Measurements from ENCODE around the gene AFF3.

The AFF3 gene

GRCh38 chr2:99988599-99988998 is 153.8 kb downstream of the AFF3 start:
- Histone ChIP-seq H3K36me3 (ENCODE audit: control insufficient read depth, low read depth, low read length) (no peaks in the 10 kb centered on the region), H3K27me3 (ENCODE audit: control insufficient read depth, insufficient read depth, low read length) (no peaks in the 10 kb centered on the region), H3K4me1 (ENCODE audit: control insufficient read depth, low read depth, low read length) (no peaks in the 10 kb centered on the region), H3K27ac (ENCODE audit: low read length) (no peak overlapping the region), H3K9me3 (ENCODE audit: control insufficient read depth, low read depth, low read length) (no peaks in the 10 kb centered on the region), H3K9ac (ENCODE audit: low read length) (no peak overlapping the region), H3K4me3 (ENCODE audit: low read length) (no peak overlapping the region)

GRCh38 chr2:99987160-99987559 is 155.2 kb downstream of the AFF3 start:
- H3K4me3 ChIP-seq (ENCODE audit: low read length), result no peak overlapping the region
- H3K4me1 ChIP-seq (ENCODE audit: control insufficient read depth, low read depth, low read length), result no peaks in the 10 kb centered on the region
- H3K27ac ChIP-seq (ENCODE audit: low read length), result no peak overlapping the region
- no peak overlapping the region for H3K9ac ChIP-seq (ENCODE audit: low read length)
- H3K36me3 ChIP-seq (ENCODE audit: control insufficient read depth, low read depth, low read length), result no peaks in the 10 kb centered on the region
- H3K9me3 ChIP-seq (ENCODE audit: control insufficient read depth, low read depth, low read length), result no peaks in the 10 kb centered on the region
- no peaks in the 10 kb centered on the region for H3K27me3 ChIP-seq (ENCODE audit: control insufficient read depth, insufficient read depth, low read length)

GRCh38 chr2:99984799-99985515 is 157.4 kb downstream of the AFF3 start:
- no peak overlapping the region for H3K27ac ChIP-seq (ENCODE audit: low read length)
- H3K27me3 ChIP-seq (ENCODE audit: control insufficient read depth, insufficient read depth, low read length), result no peaks in the 10 kb centered on the region
- no peak overlapping the region for H3K4me3 ChIP-seq (ENCODE audit: low read length)
- no peaks in the 10 kb centered on the region for H3K9me3 ChIP-seq (ENCODE audit: control insufficient read depth, low read depth, low read length)
- no peaks in the 10 kb centered on the region for H3K4me1 ChIP-seq (ENCODE audit: control insufficient read depth, low read depth, low read length)
- H3K9ac ChIP-seq (ENCODE audit: low read length), result no peak overlapping the region
- H3K36me3 ChIP-seq (ENCODE audit: control insufficient read depth, low read depth, low read length), result no peaks in the 10 kb centered on the region

- no peak overlapping the region for H3K4me3 ChIP-seq (ENCODE audit: low read length)
- H3K4me1 ChIP-seq (ENCODE audit: control insufficient read depth, low read depth, low read length), result no peaks in the 10 kb centered on the region
- no peaks in the 10 kb centered on the region for H3K27me3 ChIP-seq (ENCODE audit: control insufficient read depth, insufficient read depth, low read length)
- no peak overlapping the region for H3K27ac ChIP-seq (ENCODE audit: low read length)
- no peaks in the 10 kb centered on the region for H3K9me3 ChIP-seq (ENCODE audit: control insufficient read depth, low read depth, low read length)
- no peak overlapping the region for H3K9ac ChIP-seq (ENCODE audit: low read length)
- H3K36me3 ChIP-seq (ENCODE audit: control insufficient read depth, low read depth, low read length), result no peaks in the 10 kb centered on the region
These were observed 159.6 kb downstream of the AFF3 start for GRCh38 chr2:99982744-99983143.

- H3K27ac ChIP-seq (ENCODE audit: low read length), result no peak overlapping the region
- no peaks in the 10 kb centered on the region for H3K4me1 ChIP-seq (ENCODE audit: control insufficient read depth, low read depth, low read length)
- no peak overlapping the region for H3K4me3 ChIP-seq (ENCODE audit: low read length)
- no peaks in the 10 kb centered on the region for H3K9me3 ChIP-seq (ENCODE audit: control insufficient read depth, low read depth, low read length)
- no peaks in the 10 kb centered on the region for H3K36me3 ChIP-seq (ENCODE audit: control insufficient read depth, low read depth, low read length)
- H3K27me3 ChIP-seq (ENCODE audit: control insufficient read depth, insufficient read depth, low read length), result no peaks in the 10 kb centered on the region
- no peak overlapping the region for H3K9ac ChIP-seq (ENCODE audit: low read length)
These were observed 160.6 kb downstream of the AFF3 start for GRCh38 chr2:99981840-99982239.

DNA sequence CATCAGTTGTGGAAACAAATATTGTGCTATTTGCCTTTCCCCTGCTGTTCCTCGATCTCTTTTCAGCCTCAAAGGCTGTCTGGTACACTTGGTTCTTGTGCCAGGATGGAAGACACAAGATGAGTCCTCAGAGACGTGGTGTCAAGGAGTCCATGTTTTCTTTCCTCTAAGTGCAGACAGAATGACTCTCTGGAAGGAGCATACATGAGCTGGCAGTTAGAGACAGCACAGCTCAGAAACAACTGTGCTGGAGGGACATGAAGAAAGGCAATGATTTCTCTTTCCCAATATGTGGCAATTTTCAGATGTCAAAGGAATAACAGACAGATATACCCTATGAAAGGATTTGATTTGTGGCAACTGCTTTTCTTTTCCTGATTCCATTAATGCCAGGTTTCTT is 162.2 kb downstream of the AFF3 start:
- no peak overlapping the region for H3K9ac ChIP-seq (ENCODE audit: low read length)
- no peak overlapping the region for H3K4me3 ChIP-seq (ENCODE audit: low read length)
- no peaks in the 10 kb centered on the region for H3K9me3 ChIP-seq (ENCODE audit: control insufficient read depth, low read depth, low read length)
- H3K4me1 ChIP-seq (ENCODE audit: control insufficient read depth, low read depth, low read length), result no peaks in the 10 kb centered on the region
- H3K36me3 ChIP-seq (ENCODE audit: control insufficient read depth, low read depth, low read length), result no peaks in the 10 kb centered on the region
- H3K27me3 ChIP-seq (ENCODE audit: control insufficient read depth, insufficient read depth, low read length), result no peaks in the 10 kb centered on the region
- no peak overlapping the region for H3K27ac ChIP-seq (ENCODE audit: low read length)

- H3K27me3 ChIP-seq (ENCODE audit: control insufficient read depth, insufficient read depth, low read length), result no peaks in the 10 kb centered on the region
- H3K36me3 ChIP-seq (ENCODE audit: control insufficient read depth, low read depth, low read length), result no peaks in the 10 kb centered on the region
- no peak overlapping the region for H3K9ac ChIP-seq (ENCODE audit: low read length)
- no peak overlapping the region for H3K27ac ChIP-seq (ENCODE audit: low read length)
- H3K9me3 ChIP-seq (ENCODE audit: control insufficient read depth, low read depth, low read length), result no peaks in the 10 kb centered on the region
- H3K4me3 ChIP-seq (ENCODE audit: low read length), result no peak overlapping the region
- H3K4me1 ChIP-seq (ENCODE audit: control insufficient read depth, low read depth, low read length), result peaks cover 5% of the 10 kb centered on the region
These were observed 164.4 kb downstream of the AFF3 start for GRCh38 chr2:99977966-99978365.

GRCh38 chr2:99975386-99975785 is 167.0 kb downstream of the AFF3 start:
- Histone ChIP-seq H3K4me3 (ENCODE audit: low read length) (no peak overlapping the region), H3K27me3 (ENCODE audit: control insufficient read depth, insufficient read depth, low read length) (no peaks in the 10 kb centered on the region), H3K36me3 (ENCODE audit: control insufficient read depth, low read depth, low read length) (no peaks in the 10 kb centered on the region), H3K27ac (ENCODE audit: low read length) (no peak overlapping the region), H3K9me3 (ENCODE audit: control insufficient read depth, low read depth, low read length) (no peaks in the 10 kb centered on the region), H3K9ac (ENCODE audit: low read length) (no peak overlapping the region), H3K4me1 (ENCODE audit: control insufficient read depth, low read depth, low read length) (peaks cover 5% of the 10 kb centered on the region)

DNA sequence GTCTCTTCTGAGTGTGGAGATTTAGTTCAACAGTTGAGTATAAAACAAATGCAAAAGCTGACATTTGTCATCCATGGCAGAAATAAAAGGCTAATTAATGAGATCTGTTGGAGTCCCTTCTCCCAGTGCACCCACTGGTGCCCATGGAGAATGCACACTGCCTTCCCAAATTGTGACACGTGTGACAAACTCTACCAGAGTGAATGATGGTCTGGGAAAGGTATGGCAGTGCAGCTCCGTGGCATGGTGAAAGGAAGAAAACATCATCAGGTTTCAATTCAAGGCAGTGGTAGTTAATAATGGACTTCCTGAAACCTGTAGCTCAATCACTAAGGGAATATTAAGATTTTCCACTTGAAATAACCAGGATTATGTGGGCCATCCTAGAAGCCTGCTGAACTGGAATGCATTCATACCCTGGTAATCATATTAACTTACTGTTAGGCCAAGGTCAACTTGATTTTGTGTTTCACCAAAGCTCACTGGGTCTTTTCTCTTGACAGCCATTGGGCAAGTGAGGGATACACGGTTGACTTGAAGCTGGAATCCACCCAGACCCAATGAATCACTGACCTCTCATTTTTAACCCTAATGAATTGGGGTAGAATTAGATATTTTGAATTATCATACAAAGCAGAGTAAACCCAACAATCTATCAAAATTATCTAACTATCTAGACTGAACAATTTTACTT is 167.6 kb downstream of the AFF3 start:
- no peak overlapping the region for H3K27ac ChIP-seq (ENCODE audit: low read length)
- H3K9ac ChIP-seq (ENCODE audit: low read length), result no peak overlapping the region
- H3K4me3 ChIP-seq (ENCODE audit: low read length), result no peak overlapping the region
- no peaks in the 10 kb centered on the region for H3K36me3 ChIP-seq (ENCODE audit: control insufficient read depth, low read depth, low read length)
- H3K9me3 ChIP-seq (ENCODE audit: control insufficient read depth, low read depth, low read length), result no peaks in the 10 kb centered on the region
- peaks cover 5% of the 10 kb centered on the region for H3K4me1 ChIP-seq (ENCODE audit: control insufficient read depth, low read depth, low read length)
- no peaks in the 10 kb centered on the region for H3K27me3 ChIP-seq (ENCODE audit: control insufficient read depth, insufficient read depth, low read length)

- no peaks in the 10 kb centered on the region for H3K36me3 ChIP-seq (ENCODE audit: control insufficient read depth, low read depth, low read length)
- no peak overlapping the region for H3K4me3 ChIP-seq (ENCODE audit: low read length)
- H3K4me1 ChIP-seq (ENCODE audit: control insufficient read depth, low read depth, low read length), result peaks cover 5% of the 10 kb centered on the region
- H3K27ac ChIP-seq (ENCODE audit: low read length), result no peak overlapping the region
- H3K9me3 ChIP-seq (ENCODE audit: control insufficient read depth, low read depth, low read length), result no peaks in the 10 kb centered on the region
- H3K27me3 ChIP-seq (ENCODE audit: control insufficient read depth, insufficient read depth, low read length), result no peaks in the 10 kb centered on the region
- H3K9ac ChIP-seq (ENCODE audit: low read length), result no peak overlapping the region
These were observed 168.1 kb downstream of the AFF3 start for GRCh38 chr2:99974275-99974674.

GRCh38 chr2:99971326-99971900 is 171.0 kb downstream of the AFF3 start:
- H3K4me3 ChIP-seq (ENCODE audit: low read length), result no peak overlapping the region
- H3K4me1 ChIP-seq (ENCODE audit: control insufficient read depth, low read depth, low read length), result peaks cover 5% of the 10 kb centered on the region
- no peaks in the 10 kb centered on the region for H3K27me3 ChIP-seq (ENCODE audit: control insufficient read depth, insufficient read depth, low read length)
- H3K27ac ChIP-seq (ENCODE audit: low read length), result no peak overlapping the region
- H3K36me3 ChIP-seq (ENCODE audit: control insufficient read depth, low read depth, low read length), result no peaks in the 10 kb centered on the region
- no peak overlapping the region for H3K9ac ChIP-seq (ENCODE audit: low read length)
- no peaks in the 10 kb centered on the region for H3K9me3 ChIP-seq (ENCODE audit: control insufficient read depth, low read depth, low read length)

Measured in iPS-18a (cell line).